ENCODE results near the gene MYH9.

The MYH9 gene

DNA sequence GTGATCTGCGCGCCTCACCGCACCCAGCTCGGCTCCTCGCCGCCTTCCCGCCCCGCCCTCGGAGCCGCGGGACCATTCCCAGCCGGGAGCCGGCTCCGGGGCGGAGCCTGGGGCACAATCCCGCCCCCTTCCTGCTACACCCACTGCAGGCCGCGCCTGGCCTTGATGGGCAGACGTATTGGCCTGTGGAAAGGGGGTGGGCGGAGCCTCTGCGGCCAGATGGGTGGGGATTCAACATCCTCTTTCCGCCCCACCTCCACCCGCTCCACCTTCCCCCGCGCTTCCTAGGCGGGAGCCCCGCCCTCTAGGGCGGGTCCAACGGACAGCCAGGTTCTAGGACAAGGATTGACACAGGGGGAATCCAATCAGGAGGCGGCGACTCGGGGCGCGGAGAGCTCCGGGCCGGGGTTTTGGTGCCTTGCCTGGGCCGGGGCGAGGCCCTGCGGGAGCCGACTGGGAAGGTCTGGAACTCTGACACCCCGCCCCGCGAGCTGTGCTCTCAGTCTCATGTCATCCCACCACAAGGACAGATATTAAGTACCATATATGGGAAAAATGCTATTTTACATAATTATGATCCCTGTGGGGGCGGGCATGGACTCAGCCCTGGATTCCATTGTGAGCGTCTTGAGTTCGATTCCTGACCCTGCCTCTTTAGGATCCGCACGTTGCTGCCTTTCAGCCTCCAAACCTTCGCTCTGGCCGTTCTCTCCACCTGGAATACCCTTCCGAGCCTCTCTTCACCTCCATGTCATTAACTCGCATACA is at the start of gene MYH9 (continued):
- TF ChIP-seq ZNF248 (tag by site-specific recombination; IDR thresholded peaks at IDR 0.05) (no peak), ZIC2 (tag by site-specific recombination; IDR thresholded peaks at IDR 0.05) (peak; percentile 46; the same call in 1 of the 2 replicates), ZNF16 (tag by site-specific recombination; IDR thresholded peaks at IDR 0.05; ENCODE audit: low read depth) (no peak), MEIS1 (CRISPR knock-in tag; IDR thresholded peaks at IDR 0.05; ENCODE audit: borderline replicate concordance) (no peak), SP3 (tag by site-specific recombination; IDR thresholded peaks at IDR 0.05) (peak; percentile 99), KLF9 (tag by site-specific recombination; IDR thresholded peaks at IDR 0.05; ENCODE audit: low read depth) (peak; percentile 78), EGR2 (tag by site-specific recombination; IDR thresholded peaks at IDR 0.05; ENCODE audit: low read depth) (peak; percentile 64), HOXC10 (CRISPR knock-in tag; IDR thresholded peaks at IDR 0.05) (no peak), ZNF623 (tag by site-specific recombination; IDR thresholded peaks at IDR 0.05) (no peak), SCRT2 (tag by site-specific recombination; IDR thresholded peaks at IDR 0.05) (no peak), ZNF23 (tag by site-specific recombination; IDR thresholded peaks at IDR 0.05; ENCODE audit: borderline replicate concordance) (no peak), ZNF747 (tag by site-specific recombination; IDR thresholded peaks at IDR 0.05) (no peak), ZNF560 (tag by site-specific recombination; IDR thresholded peaks at IDR 0.05; ENCODE audit: borderline replicate concordance) (no peak), SP2 (tag by site-specific recombination; IDR thresholded peaks at IDR 0.05) (peak; percentile 97), ZNF341 (tag by site-specific recombination; IDR thresholded peaks at IDR 0.05; ENCODE audit: low read depth) (peak; percentile 95), ZBTB21 (tag by site-specific recombination; IDR thresholded peaks at IDR 0.05) (no peak)
- TF ChIP-seq, protein P1, sequence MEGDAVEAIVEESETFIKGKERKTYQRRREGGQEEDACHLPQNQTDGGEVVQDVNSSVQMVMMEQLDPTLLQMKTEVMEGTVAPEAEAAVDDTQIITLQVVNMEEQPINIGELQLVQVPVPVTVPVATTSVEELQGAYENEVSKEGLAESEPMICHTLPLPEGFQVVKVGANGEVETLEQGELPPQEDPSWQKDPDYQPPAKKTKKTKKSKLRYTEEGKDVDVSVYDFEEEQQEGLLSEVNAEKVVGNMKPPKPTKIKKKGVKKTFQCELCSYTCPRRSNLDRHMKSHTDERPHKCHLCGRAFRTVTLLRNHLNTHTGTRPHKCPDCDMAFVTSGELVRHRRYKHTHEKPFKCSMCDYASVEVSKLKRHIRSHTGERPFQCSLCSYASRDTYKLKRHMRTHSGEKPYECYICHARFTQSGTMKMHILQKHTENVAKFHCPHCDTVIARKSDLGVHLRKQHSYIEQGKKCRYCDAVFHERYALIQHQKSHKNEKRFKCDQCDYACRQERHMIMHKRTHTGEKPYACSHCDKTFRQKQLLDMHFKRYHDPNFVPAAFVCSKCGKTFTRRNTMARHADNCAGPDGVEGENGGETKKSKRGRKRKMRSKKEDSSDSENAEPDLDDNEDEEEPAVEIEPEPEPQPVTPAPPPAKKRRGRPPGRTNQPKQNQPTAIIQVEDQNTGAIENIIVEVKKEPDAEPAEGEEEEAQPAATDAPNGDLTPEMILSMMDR (tag by site-specific recombination; IDR thresholded peaks at IDR 0.05), result no peak
- TF ChIP-seq, protein P2, sequence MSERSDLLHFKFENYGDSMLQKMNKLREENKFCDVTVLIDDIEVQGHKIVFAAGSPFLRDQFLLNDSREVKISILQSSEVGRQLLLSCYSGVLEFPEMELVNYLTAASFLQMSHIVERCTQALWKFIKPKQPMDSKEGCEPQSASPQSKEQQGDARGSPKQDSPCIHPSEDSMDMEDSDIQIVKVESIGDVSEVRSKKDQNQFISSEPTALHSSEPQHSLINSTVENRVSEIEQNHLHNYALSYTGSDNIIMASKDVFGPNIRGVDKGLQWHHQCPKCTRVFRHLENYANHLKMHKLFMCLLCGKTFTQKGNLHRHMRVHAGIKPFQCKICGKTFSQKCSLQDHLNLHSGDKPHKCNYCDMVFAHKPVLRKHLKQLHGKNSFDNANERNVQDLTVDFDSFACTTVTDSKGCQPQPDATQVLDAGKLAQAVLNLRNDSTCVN (tag by site-specific recombination; optimal IDR thresholded peaks at IDR 0.05), result no peak
- TF ChIP-seq, protein P3, sequence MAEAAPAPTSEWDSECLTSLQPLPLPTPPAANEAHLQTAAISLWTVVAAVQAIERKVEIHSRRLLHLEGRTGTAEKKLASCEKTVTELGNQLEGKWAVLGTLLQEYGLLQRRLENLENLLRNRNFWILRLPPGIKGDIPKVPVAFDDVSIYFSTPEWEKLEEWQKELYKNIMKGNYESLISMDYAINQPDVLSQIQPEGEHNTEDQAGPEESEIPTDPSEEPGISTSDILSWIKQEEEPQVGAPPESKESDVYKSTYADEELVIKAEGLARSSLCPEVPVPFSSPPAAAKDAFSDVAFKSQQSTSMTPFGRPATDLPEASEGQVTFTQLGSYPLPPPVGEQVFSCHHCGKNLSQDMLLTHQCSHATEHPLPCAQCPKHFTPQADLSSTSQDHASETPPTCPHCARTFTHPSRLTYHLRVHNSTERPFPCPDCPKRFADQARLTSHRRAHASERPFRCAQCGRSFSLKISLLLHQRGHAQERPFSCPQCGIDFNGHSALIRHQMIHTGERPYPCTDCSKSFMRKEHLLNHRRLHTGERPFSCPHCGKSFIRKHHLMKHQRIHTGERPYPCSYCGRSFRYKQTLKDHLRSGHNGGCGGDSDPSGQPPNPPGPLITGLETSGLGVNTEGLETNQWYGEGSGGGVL (tag by site-specific recombination; IDR thresholded peaks at IDR 0.05), result no peak
- TF ChIP-seq, protein P4, sequence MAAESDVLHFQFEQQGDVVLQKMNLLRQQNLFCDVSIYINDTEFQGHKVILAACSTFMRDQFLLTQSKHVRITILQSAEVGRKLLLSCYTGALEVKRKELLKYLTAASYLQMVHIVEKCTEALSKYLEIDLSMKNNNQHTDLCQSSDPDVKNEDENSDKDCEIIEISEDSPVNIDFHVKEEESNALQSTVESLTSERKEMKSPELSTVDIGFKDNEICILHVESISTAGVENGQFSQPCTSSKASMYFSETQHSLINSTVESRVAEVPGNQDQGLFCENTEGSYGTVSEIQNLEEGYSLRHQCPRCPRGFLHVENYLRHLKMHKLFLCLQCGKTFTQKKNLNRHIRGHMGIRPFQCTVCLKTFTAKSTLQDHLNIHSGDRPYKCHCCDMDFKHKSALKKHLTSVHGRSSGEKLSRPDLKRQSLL (tag by site-specific recombination; IDR thresholded peaks at IDR 0.05), result peak; percentile 95
- TF ChIP-seq, protein P5, sequence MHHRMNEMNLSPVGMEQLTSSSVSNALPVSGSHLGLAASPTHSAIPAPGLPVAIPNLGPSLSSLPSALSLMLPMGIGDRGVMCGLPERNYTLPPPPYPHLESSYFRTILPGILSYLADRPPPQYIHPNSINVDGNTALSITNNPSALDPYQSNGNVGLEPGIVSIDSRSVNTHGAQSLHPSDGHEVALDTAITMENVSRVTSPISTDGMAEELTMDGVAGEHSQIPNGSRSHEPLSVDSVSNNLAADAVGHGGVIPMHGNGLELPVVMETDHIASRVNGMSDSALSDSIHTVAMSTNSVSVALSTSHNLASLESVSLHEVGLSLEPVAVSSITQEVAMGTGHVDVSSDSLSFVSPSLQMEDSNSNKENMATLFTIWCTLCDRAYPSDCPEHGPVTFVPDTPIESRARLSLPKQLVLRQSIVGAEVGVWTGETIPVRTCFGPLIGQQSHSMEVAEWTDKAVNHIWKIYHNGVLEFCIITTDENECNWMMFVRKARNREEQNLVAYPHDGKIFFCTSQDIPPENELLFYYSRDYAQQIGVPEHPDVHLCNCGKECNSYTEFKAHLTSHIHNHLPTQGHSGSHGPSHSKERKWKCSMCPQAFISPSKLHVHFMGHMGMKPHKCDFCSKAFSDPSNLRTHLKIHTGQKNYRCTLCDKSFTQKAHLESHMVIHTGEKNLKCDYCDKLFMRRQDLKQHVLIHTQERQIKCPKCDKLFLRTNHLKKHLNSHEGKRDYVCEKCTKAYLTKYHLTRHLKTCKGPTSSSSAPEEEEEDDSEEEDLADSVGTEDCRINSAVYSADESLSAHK (tag by site-specific recombination; IDR thresholded peaks at IDR 0.05), result no peak
- TF ChIP-seq, protein P6, sequence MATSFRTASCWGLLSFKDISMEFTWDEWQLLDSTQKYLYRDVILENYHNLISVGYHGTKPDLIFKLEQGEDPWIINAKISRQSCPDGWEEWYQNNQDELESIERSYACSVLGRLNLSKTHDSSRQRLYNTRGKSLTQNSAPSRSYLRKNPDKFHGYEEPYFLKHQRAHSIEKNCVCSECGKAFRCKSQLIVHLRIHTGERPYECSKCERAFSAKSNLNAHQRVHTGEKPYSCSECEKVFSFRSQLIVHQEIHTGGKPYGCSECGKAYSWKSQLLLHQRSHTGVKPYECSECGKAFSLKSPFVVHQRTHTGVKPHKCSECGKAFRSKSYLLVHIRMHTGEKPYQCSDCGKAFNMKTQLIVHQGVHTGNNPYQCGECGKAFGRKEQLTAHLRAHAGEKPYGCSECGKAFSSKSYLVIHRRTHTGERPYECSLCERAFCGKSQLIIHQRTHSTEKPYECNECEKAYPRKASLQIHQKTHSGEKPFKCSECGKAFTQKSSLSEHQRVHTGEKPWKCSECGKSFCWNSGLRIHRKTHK (tag by site-specific recombination; IDR thresholded peaks at IDR 0.05), result no peak
- TF ChIP-seq, protein P7, sequence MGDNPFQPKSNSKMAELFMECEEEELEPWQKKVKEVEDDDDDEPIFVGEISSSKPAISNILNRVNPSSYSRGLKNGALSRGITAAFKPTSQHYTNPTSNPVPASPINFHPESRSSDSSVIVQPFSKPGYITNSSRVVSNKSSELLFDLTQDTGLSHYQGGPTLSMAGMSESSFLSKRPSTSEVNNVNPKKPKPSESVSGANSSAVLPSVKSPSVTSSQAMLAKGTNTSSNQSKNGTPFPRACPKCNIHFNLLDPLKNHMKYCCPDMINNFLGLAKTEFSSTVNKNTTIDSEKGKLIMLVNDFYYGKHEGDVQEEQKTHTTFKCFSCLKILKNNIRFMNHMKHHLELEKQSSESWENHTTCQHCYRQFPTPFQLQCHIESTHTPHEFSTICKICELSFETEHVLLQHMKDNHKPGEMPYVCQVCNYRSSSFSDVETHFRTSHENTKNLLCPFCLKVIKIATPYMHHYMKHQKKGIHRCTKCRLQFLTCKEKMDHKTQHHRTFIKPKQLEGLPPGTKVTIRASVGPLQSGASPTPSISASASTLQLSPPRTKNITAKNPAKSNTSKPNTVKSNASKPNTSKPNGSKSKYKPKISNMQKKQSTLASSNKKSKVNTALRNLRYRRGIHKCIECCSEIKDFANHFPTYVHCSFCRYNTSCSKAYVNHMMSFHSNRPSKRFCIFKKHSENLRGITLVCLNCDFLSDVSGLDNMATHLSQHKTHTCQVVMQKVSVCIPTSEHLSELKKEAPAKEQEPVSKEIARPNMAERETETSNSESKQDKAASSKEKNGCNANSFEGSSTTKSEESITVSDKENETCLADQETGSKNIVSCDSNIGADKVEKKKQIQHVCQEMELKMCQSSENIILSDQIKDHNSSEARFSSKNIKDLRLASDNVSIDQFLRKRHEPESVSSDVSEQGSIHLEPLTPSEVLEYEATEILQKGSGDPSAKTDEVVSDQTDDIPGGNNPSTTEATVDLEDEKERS (tag by site-specific recombination; IDR thresholded peaks at IDR 0.05), result no peak
- TF ChIP-seq, protein P8, sequence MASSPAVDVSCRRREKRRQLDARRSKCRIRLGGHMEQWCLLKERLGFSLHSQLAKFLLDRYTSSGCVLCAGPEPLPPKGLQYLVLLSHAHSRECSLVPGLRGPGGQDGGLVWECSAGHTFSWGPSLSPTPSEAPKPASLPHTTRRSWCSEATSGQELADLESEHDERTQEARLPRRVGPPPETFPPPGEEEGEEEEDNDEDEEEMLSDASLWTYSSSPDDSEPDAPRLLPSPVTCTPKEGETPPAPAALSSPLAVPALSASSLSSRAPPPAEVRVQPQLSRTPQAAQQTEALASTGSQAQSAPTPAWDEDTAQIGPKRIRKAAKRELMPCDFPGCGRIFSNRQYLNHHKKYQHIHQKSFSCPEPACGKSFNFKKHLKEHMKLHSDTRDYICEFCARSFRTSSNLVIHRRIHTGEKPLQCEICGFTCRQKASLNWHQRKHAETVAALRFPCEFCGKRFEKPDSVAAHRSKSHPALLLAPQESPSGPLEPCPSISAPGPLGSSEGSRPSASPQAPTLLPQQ (tag by site-specific recombination; IDR thresholded peaks at IDR 0.05), result 0 out of 2 replicates have a peak, but pooled peaks have one; percentile 10

All from HEK293 (cell line).